HEK293T (cell line): ENCODE data around the gene RCOR2.
"Not testable (repeated sequence)": the region's sequence is repeated elsewhere in the genome, so short reads cannot be mapped to it uniquely, and the experiment has no call there.

ENCODE experiments used
- CTCF ChIA-PET: fragments of 350-600 bp; formaldehyde crosslinking; extraction: SDS; loops from one replicate; lab custom pipeline; 2021; ENCODE audit warnings: antibody characterized with exemption, inconsistent platforms; lab: Yijun Ruan, JAX
- POLR2A ChIA-PET: fragments of 350-600 bp; formaldehyde crosslinking; extraction: SDS; loops from one replicate; lab custom pipeline; 2020; ENCODE audit warnings: antibody characterized with exemption, inconsistent platforms; lab: Yijun Ruan, JAX
- DNase-seq: peaks from one replicate; pipeline ENCODE4 v3.0.0; 2012; ENCODE audit warnings: mixed read lengths; ENCODE audit errors: extremely low spot score
- ARNT ChIP-seq: fragments of 450-650 bp; IDR thresholded peaks from 2 replicates; pipeline ENCODE4 v1.6.1; 2017; ENCODE audit warnings: mild to moderate bottlenecking
- BHLHE40 ChIP-seq: fragments of 450-650 bp; IDR thresholded peaks from 2 replicates; pipeline ENCODE4 v1.6.1; 2016; ENCODE audit warnings: mild to moderate bottlenecking, moderate library complexity, borderline replicate concordance
- CTBP1 ChIP-seq: fragments of 450-650 bp; IDR thresholded peaks from 2 replicates; pipeline ENCODE4 v1.6.1; 2016; ENCODE audit warnings: borderline replicate concordance
- ELF4 ChIP-seq: fragments of 450-650 bp; IDR thresholded peaks from 2 replicates; pipeline ENCODE4 v1.6.1; 2017; ENCODE audit warnings: antibody characterized with exemption
- FOXA1 ChIP-seq: fragments of 450-650 bp; IDR thresholded peaks from 2 replicates; pipeline ENCODE4 v1.6.1; 2016; ENCODE audit warnings: mild to moderate bottlenecking
- FOXK2 ChIP-seq: fragments of 450-650 bp; IDR thresholded peaks from 2 replicates; pipeline ENCODE4 v1.6.1; 2016; ENCODE audit warnings: mild to moderate bottlenecking
- FOXM1 ChIP-seq: fragments of 450-650 bp; IDR thresholded peaks from 2 replicates; pipeline ENCODE4 v1.6.1; 2017; ENCODE audit warnings: mild to moderate bottlenecking, borderline replicate concordance
- HDGF ChIP-seq: fragments of 450-650 bp; IDR thresholded peaks from 2 replicates; pipeline ENCODE4 v1.6.1; 2017; ENCODE audit warnings: antibody characterized with exemption, borderline replicate concordance
- L3MBTL2 ChIP-seq: fragments of 450-650 bp; conservative IDR thresholded peaks from 2 replicates; pipeline ENCODE4 v1.6.1; 2016; ENCODE audit warnings: mild to moderate bottlenecking
- LEF1 ChIP-seq: fragments of 450-650 bp; IDR thresholded peaks from 2 replicates; pipeline ENCODE4 v1.6.1; 2017; ENCODE audit warnings: mild to moderate bottlenecking, borderline replicate concordance
- NFRKB ChIP-seq: fragments of 450-650 bp; IDR thresholded peaks from 2 replicates; pipeline ENCODE4 v1.6.1; 2016; ENCODE audit warnings: mild to moderate bottlenecking, moderate library complexity
- SP1 ChIP-seq: fragments of 450-650 bp; IDR thresholded peaks from 2 replicates; pipeline ENCODE4 v1.6.1; 2017
- SUZ12 ChIP-seq: fragments of 450-650 bp; IDR thresholded peaks from 2 replicates; pipeline ENCODE4 v1.6.1; 2016; ENCODE audit warnings: mild to moderate bottlenecking
- TARDBP ChIP-seq: fragments of 450-650 bp; IDR thresholded peaks from 2 replicates; pipeline ENCODE4 v1.6.1; 2016
- ZNF384 ChIP-seq: fragments of 450-650 bp; IDR thresholded peaks from 2 replicates; pipeline ENCODE4 v1.6.1; 2016
- TF ChIP-seq, protein P1 (sequence below): fragments of 450-650 bp; IDR thresholded peaks from 2 replicates; pipeline ENCODE4 v1.6.1; 2016

Gene RCOR2

GRCh38 chr11:63916837-63917691 lies at the start of gene RCOR2:
Gene RCOR2, minus strand, starts transcription at chr11:63917164. Its CDS starts 708 bp downstream, at chr11:63916456.
- CTCF ChIA-PET: interaction anchor here (0.7 to 1.4 kb wide), 3 partner anchors 18 to 29 kb away, joined by 3 to 6 read pairs (median 3); no protein-coding TSS in a partner anchor
- TF ChIP-seq LEF1 (no peak), CTBP1 (no peak), FOXA1 (no peak), L3MBTL2 (no peak), FOXK2 (no peak), SP1 (no peak), ZNF384 (no peak), TARDBP (no peak), ELF4 (no peak), NFRKB (no peak), BHLHE40 (no peak), SUZ12 (no peak), ARNT (no peak), FOXM1 (no peak), HDGF (no peak)
- TF ChIP-seq, protein P1, sequence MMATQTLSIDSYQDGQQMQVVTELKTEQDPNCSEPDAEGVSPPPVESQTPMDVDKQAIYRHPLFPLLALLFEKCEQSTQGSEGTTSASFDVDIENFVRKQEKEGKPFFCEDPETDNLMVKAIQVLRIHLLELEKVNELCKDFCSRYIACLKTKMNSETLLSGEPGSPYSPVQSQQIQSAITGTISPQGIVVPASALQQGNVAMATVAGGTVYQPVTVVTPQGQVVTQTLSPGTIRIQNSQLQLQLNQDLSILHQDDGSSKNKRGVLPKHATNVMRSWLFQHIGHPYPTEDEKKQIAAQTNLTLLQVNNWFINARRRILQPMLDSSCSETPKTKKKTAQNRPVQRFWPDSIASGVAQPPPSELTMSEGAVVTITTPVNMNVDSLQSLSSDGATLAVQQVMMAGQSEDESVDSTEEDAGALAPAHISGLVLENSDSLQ: no peak
- POLR2A ChIA-PET: interaction anchor here (0.8 to 2.6 kb wide), 10 partner anchors 10 to 151 kb away, joined by 3 to 11 read pairs (median 4); partner anchors contain the start of genes COX8A, MARK2 and NAA40
- DNase-seq: peak; percentile 85

DNA sequence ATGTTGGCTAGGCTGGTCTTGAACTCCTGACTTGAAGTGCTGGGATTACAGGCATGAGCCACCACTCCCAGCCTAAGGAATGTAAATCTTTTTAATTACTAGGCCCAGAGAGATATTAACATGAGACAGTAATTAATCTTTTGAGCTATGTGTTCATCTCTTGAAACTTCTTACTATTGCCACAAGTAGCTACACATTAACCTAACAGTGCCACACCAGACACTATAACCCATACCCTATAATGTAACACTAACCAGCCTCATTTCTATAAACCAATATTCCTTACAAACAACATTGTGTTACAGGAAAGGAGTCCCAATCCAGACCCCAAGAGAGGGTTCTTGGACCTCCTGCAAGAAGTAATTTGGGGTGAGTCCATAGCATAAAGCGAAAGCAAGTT lies 49.5 kb upstream of the RCOR2 start:
- TF ChIP-seq ARNT (no peak), L3MBTL2 (no peak), FOXK2 (no peak), FOXA1 (no peak), FOXM1 (no peak)
- POLR2A ChIA-PET: no interaction called here
- no peak for DNase-seq
- CTCF ChIA-PET: interaction anchor here (2.2 kb wide), 1 partner anchor 21 kb away, joined by 7 read pairs; no protein-coding TSS in a partner anchor

GRCh38 chr11:63963895-63964294 lies 46.9 kb upstream of the RCOR2 start:
- DNase-seq, POLR2A ChIA-PET, CTCF ChIA-PET: not testable (repeated sequence)

- ChIA-PET CTCF (interaction anchor here (0.6 to 3.4 kb wide), 2 partner anchors 16 to 18 kb away, joined by 3 to 10 read pairs; no protein-coding TSS in a partner anchor), POLR2A (interaction anchor here (1.1 kb wide), 1 partner anchor 12 kb away, joined by 3 read pairs; the partner anchor contains the start of gene COX8A)
- no peak for DNase-seq
- TF ChIP-seq ELF4 (no peak), ZNF384 (no peak), BHLHE40 (no peak), FOXA1 (no peak), L3MBTL2 (no peak), FOXK2 (no peak), LEF1 (no peak), HDGF (no peak), NFRKB (no peak), FOXM1 (no peak), SUZ12 (no peak), TARDBP (no peak), CTBP1 (no peak), SP1 (no peak), ARNT (no peak)
- TF ChIP-seq, protein P1: no peak
These were observed 44.8 kb upstream of the RCOR2 start for GRCh38 chr11:63961608-63962412.

DNA sequence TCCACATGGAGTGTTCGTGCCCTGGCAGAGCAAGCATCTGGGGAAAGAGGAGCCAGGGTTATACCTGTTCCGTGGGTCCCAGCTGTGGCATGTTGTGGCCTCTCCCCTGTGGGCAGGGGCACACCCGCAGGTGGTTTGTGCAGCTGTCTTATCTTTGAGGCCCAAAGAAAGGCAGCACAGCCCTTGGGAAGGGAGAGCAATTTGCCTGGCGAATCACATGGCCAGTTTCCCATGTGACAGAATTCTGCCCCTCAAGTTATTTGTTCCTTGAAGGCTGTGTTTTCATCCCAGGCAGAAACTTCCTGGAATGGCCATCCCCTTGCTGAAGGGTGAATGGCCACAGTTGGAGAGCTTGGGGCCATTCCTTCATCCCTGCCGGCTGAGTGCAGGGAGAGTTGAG lies 41.0 kb upstream of the RCOR2 start:
- TF ChIP-seq SP1 (no peak), FOXK2 (no peak)
- TF ChIP-seq, protein P1: no peak
- ChIA-PET CTCF (interaction anchor here (1.0 kb wide), 1 partner anchor 68 kb away, joined by 3 read pairs; no protein-coding TSS in a partner anchor), POLR2A (interaction anchor here (1.1 to 1.4 kb wide), 2 partner anchors 12 to 17 kb away, joined by 4 to 6 read pairs; partner anchors contain the start of gene COX8A)
- DNase-seq: no peak

DNA sequence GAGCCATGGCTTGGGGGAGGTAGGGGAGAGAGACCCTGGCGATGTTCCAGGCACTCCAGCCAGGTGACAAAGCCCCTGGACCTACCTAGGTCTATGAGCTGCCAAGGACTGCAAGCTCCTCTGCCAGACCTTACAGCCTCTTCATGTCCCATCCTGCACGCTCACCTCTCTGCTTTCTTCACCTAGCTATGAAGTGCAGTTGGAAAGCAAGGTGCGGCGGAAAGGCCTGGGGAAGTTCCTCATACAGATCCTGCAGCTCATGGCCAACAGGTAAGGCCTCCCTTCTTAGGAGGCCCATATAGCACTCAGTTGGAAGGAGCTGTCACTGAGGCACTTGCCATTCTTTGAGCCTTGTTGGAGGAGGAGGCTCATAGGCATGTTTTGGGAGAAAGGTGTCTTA lies 35.6 kb upstream of the RCOR2 start:
- POLR2A ChIA-PET: no interaction called here
- no peak for DNase-seq
- CTCF ChIA-PET: no interaction called here
- TF ChIP-seq FOXM1 (no peak), ARNT (no peak), ELF4 (no peak), BHLHE40 (no peak), ZNF384 (no peak), LEF1 (no peak), SUZ12 (no peak), TARDBP (no peak), HDGF (no peak), FOXA1 (no peak)
